NCI-H524 (cell line): ENCODE data around the gene ALPP.
A peak's percentile ranks its signal among the peaks of the same experiment; 100 is the strongest.
"Not testable (repeated sequence)": the region's sequence is repeated elsewhere in the genome, so short reads cannot be mapped to it uniquely, and the experiment has no call there.

Experiments
- DNase-seq, 2 experiments: peaks; one replicate each; lab custom pipeline; 2025; lab: John Stamatoyannopoulos, UW

Gene ALPP

DNA sequence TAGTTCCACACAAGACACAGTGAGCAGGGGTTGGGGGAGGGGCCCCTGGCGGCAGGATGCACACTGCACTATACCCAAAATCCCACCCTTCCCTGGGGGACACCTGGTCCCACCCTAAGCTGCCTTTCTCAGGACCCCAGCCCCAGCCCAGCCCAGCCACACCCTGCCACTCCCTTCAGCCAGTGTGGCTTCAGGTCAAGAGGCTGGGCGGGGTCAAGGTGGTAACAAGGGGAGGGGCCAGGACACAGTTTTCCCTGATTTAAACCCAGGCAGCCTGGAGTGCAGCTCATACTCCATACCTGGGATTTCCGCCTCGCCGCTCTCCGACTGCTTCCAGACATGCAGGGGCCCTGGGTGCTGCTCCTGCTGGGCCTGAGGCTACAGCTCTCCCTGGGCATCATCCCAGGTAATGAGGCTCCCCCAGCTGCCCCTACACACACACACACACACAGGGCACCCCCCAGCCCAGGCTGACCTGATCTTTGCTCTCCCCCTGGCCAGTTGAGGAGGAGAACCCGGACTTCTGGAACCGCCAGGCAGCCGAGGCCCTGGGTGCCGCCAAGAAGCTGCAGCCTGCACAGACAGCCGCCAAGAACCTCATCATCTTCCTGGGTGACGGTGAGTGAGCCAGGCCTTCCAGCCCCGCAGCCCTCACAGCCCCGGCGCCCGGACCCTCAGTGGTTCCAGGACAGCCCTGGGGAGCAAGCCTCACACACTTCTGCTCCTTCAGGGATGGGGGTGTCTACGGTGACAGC, 28.2 kb downstream of the ALPP start, which contains the start of gene ALPG:
Gene ALPG, plus strand, starts transcription at position 289 of the 755 bp plus-strand sequence. Its CDS starts 51 bp downstream, at position 340.
- no peak for DNase-seq

DNA sequence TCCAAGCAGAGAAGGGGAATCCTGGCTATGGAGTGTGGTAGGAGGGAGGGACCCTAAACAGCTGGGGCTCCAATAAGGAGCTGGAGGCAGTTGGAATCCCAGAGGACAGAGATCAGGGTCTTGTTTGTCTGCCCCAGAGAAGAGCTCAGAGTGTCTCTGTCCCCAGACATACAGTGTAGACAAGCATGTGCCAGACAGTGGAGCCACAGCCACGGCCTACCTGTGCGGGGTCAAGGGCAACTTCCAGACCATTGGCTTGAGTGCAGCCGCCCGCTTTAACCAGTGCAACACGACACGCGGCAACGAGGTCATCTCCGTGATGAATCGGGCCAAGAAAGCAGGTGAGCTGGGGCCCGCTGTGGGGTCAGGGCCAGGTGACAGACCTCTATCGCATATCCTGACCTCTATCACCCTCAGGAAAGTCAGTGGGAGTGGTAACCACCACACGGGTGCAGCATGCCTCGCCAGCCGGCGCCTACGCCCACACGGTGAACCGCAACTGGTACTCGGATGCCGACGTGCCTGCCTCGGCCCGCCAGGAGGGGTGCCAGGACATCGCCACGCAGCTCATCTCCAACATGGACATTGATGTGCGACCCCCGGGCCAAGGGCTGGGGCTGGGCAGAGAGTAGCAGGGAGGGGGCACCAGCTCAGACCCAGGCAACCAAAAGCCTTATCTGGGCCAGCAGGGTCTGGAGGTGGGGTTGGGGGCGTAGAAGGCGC, 29.0 kb downstream of the ALPP start:
- not testable (repeated sequence) for DNase-seq

DNA sequence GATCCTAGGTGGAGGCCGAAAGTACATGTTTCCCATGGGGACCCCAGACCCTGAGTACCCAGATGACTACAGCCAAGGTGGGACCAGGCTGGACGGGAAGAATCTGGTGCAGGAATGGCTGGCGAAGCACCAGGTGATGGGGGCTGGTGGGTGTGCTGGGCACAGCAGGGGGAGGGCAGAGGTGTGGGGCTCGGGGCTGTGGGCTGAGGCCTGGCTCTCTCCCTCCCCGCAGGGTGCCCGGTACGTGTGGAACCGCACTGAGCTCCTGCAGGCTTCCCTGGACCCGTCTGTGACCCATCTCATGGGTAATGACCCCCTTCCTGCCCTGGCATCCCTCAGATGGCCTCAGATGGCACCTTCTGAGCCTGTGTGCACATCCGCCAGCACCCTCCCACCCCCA, 29.7 kb downstream of the ALPP start:
- DNase-seq: not testable (repeated sequence)

DNA sequence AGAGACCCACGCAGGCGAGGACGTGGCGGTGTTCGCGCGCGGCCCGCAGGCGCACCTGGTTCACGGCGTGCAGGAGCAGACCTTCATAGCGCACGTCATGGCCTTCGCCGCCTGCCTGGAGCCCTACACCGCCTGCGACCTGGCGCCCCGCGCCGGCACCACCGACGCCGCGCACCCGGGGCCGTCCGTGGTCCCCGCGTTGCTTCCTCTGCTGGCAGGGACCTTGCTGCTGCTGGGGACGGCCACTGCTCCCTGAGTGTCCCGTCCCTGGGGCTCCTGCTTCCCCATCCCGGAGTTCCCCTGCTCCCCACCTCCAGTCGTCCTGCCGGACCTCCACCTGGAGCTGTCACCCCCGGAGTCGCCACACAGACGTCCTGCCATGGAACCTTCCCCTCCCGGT, 31.1 kb downstream of the ALPP start:
- DNase-seq: not testable (repeated sequence)

DNA sequence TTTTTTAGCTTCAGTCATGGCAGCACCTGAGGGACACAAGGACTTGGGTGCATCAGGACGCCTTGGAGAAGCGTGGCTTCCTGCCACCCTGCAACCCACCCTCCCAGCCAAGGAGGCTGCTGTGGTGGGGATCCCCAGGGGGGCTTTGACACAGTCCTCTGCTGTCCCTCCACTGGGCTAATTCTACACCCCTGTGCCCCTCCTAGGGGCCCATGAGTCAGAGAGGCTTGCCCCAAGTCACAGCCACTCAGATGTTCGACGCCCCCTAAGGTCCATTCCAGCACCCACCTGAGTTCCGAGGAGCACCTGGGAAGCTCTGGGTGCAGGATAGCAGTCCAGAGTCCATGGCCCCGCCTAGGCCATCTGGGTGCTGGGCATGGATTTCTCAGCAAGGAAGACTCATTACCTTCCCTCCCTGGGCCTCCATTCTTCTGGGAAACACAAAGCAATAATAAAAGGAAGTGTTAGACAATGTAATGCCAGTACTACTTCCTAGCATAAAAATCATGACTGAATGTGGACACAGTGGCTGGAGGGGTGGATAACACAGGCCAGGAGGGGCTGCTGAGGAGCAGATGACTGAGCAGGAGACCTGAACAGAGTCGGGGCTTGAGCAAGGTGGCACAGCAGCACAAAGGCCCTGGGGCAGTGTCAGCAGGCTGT, 31.8 kb downstream of the ALPP start:
- DNase-seq: no peak

DNA sequence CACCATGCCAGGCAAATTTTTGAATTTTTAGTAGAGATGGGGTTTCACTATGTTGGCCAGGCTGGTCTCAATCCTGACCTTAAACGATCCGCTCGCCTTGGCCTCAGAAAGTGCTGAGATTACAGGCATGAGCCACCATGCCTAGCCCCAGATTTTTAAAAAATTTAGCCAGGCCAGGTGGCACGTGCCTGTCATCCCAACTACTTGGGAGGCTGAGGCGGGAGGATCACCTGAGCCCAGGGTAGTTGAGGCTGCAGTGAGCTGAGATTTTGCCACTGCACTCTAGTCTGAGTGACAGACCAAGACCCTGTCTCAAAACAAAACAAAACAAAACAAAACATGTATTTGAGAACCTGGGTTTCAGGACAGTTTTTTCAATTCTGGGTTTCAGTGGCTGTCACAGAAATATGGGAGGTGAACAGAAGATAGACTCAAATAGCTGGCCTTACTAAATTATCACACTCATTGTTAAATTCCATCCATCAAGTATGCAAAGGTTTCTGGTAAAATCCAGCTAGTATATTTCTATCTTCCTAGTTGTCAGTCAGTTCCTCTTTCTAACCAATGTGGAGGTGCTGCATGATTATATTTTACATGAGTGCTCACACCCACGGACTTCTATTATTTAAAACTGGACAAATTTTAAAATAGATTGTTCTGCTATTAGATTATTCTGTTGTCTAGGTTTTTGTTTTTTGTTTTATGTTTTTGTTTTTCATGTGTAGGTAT, 33.5 kb downstream of the ALPP start:
- no peak for DNase-seq

DNA sequence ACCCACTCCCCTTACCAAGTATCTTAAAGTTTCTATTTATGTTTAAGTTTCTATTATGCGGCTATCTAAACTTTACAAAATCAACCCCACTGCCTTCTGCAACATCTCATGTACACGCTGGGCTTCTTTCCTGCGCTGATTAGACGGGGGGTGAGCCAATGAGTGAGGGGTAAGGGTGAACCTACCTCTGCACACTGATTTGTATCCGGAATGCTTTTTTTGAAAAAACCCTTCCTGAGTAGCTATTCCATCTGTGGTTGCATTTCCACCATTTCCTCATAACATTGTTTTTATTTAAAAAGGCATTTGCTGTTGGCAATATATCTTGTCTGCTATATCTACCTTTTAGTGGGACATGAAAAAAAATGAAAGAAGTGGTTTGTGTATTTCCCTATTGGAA, 34.4 kb downstream of the ALPP start:
- no peak for DNase-seq

DNA sequence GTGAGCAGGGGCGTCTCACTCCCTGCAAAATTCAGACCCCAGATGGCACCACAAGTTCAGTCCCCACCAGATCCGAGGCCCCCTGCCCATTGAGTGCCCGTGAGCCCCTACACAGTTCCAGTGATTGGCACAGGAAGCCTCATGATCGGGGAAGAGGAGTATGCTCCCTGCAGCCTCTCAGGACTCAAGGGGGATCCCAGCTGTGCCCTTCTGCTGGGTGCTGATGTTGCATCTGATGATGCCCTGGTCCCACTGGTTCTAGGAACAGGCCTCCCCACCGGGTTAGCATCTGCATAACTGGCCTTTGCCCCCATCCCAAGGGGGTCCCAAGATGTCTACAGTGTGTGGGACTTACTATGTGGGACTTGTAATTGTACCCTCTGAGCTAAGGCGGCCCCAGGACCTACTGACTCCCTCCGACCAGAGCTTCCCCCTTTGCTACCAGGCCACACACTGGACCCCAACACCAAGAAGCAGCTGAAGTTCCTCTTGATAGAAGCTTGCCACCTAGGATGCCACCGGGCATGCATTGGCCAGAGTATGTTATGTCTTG, 36.7 kb downstream of the ALPP start:
- DNase-seq: no peak

DNA sequence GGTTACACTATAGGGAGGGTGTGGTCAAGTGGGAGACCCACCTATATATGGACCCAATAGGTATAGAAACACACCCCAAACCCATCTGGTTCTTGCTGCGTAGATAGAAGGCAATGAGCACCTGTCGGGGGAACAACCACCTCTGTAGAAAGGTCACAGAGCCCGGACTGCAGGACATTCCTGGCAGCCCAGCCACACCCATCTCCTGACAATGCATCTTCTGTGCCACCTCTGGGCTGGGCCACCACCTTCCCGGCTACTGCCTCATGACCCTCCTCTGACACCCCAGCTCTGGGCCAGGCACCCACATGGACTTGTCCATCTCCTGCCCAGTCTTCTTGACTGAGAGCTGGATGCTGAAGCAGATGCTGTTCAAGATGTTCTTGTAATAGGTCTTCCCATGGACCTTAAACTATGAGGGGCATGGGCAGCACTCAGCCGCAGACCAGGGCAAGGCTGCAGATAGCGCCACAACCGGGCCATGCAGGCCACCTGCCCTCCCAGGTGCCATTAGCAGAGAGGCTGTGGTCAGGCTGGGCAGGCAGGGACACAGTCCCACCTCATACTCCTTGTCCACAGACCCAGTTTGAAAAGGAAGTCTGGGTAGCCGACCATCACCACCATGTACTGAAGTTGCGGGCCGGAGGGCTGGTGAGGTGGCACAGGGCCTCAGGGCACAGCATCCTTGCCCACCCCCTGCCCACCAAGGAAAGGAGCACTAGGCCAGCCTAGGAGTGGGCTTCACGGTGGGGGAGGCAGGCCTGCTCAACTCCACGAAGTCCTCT, 37.4 kb downstream of the ALPP start:
- DNase-seq: no peak

DNA sequence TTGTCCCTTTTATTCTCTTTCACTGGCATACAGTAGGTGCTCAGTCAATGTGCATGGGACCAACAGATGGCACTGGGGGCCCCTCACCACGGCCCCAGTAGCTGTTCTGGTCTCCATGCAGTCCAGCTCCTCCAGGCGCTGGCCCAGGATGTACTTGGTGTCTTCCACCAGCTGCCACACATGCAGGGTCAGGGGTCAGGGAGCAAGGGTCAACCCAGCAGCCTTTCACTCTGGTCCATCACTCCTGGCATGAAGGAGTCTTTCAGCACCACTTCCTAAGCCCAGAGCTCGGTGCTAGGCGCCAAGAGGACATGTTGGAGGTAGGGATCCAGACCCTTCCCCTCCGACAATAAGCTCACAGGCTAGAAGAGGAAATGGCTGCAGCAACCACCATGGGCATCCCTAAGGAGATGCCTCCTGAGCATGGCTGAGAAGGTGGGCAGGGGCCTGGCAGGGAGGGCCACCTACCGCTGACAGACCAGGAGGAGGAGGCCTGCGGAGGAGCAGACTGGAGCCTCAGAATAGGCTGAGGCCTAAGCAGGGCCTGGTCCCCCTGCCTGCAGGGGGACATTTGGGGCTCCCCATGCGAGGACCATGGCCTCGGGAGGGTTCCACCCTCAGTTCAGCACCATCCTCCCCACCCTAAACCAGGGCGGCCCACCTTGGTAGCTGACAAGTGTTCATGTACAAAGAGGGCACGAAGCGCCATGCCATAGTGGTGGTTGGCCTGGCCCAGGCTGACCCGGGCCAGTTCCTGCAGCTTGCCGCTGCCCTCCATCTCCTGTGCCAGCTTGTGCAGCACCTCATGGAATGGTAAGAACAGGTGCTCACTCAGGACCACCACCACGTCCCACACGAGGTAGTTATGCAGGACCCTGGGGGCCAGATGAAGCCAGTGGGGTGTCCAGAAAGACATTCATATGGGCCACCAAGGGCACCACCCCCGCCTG, 38.2 kb downstream of the ALPP start:
- no peak for DNase-seq

DNA sequence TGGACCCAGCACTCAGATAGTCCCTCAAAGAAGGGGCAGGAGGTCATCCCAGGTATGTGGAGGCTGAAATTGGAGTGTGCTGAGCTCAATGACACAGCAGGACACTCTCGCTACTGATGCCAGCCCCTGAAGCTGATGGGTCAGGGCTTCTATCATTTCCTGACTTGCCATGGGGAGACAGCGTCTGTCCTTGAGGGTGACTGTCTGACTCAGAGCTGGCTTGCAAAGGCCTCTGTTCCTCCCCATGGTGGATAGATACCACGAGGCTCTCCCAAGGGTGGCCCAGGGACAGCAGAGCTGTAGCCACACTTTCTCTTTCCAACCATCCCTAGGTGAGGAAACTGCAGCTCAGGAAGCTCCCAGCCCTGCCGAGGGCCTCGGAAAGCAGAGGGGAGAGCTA, 38.9 kb downstream of the ALPP start:
- DNase-seq: no peak

DNA sequence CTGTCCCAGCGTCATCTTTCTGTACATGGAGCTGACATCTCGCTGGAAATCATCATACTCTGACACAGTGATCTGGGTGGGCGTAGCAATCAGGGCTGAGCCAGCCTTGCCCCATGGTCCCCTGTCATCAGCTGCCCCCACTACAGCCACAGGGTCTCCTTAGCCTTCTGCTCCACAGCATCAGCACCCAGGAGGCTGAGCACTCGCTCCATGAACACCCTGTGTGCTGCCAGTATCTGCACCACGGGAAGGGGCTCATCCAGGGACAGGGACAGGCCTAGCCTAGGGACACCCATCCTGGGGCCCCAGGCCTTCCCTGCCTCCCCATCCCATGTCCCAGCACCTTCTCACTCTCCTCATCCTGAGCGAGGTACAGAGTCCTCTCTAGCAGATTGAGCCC, 39.5 kb downstream of the ALPP start:
- no peak for DNase-seq

DNA sequence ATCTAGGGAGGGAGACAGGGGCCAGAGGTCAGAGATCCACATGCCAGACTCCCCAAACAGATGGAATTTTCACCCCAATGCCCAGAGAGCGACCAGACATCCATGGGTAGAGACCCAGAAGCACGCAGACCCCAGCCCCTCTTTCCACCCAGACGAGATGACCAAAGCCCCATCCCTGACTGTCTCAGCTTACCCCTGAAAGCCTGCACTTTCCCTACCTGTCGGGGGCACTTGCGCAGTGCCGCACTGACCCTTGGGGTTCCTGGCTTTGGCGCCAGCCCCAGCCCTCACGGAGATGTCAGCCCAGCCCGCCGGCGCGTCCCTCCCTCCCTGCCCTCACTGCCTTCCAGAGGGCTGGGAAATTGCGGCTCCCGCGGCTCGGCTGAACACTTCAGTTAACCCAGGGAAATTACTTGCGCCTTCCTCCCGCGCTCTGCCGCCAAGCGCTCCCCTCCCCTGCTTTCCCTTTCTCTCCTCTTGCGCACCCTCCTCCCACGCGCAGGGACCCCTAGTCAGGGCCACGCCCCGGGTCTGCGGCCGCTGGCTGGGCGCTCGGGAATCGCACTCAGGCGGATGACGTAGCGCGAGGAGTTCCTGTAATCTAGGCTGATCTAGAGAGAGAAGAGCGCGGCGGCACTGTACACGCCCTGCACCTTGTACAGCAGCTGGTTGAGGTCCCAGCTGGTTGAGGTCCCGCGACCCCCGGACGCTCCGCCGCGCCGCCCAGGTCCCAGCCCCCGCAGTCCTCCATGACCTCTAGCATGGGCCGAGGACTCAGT, 40.1 kb downstream of the ALPP start:
- peak in 1 of 2 experiments; percentile 34 for DNase-seq

DNA sequence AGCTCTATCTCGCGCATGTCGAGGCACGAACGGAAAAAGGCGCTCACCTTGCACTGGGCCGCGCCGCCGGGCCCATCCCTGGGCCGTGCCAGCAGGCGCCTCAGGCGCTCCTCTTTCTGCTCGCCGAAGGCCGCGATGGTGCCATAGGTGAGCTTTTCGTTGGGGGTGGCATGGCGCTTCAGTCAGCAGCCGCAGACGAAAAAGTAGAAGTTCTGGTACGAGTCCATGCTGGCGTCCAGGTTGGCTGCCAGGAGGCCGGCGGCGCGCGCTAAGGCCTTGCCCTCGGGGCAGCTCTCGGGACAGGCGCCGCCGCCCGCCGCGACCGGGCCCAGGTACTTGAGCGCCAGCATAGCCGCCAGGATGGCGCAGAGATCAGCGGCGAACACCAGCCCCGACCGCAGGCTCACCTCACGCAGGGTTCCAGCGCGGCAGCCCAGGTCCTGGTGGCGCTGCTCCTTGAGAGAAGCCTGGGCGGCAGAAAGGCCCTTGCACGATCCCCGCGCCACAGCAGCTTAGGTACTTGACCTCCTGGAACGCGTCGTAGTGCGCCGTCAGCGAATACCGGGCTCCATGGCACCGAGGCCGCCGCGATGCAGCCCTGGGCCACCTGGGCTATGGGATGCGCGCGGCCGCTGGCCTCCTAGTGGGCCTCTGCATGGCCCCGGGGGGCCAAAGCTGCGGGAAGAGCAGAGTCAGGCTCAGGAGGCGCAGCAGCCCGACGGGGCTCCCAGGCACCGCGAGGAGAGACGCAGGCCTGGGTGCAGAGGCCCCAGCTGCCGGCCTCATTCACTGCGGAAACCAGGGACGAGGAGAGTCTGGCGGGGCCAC, 40.9 kb downstream of the ALPP start:
- peak in 1 of 2 experiments; percentile 20 for DNase-seq

DNA sequence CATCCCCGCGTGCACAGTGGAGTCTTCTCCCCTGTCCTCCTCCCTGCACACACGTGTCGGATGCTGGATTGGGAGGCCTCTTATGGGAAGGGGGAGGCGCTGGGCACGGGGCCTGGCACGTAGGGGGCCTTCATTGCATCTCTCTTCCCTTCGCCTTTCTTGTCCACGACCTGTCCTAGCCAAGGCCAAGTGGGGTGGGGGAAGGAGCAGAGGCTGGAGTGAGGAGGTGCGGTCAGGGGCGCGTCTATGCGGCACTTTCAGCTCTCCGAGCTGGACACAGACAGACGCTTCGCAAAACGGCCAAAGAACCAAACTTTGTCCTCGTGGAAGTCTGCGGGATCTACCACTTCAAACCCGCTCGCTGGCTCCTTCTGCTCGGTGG, 41.5 kb downstream of the ALPP start:
- DNase-seq: no peak

DNA sequence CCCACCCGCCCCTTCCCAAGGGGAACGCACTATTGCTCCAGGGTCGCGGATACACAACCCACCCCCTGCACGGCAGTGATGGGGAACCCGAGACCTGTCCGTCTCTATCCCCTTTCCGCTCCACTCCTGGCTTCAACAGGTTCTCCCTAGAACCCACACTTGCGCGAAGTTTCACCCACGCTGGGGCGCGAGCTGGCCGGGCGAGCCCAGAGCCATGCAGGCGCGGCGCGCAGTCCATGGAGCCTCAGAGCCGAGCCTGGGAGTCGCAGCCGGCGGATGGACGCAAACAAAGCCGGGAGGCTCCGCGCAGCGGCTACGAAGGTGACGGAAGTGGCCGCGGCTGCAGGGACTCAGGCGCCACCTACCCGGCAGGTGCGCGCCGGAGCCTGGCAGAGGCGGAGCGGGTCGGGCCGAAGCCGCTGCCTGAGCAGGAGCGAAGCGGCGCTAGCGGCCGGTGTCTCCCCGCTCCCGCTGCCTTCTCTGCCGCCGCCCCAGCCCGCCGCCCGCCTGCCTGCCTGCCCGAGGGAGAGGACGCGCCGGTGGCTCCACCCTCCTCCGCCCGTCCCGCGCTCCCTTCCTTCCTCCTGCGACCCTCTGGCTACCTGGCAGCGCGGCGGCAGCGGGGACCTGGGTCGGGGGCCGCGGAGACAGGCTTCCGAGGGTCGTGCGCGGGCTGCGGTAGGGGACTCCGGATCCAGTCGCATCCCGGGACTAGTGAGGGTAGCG, 42.1 kb downstream of the ALPP start:
- peak in 1 of 2 experiments; percentile 15 for DNase-seq

DNA sequence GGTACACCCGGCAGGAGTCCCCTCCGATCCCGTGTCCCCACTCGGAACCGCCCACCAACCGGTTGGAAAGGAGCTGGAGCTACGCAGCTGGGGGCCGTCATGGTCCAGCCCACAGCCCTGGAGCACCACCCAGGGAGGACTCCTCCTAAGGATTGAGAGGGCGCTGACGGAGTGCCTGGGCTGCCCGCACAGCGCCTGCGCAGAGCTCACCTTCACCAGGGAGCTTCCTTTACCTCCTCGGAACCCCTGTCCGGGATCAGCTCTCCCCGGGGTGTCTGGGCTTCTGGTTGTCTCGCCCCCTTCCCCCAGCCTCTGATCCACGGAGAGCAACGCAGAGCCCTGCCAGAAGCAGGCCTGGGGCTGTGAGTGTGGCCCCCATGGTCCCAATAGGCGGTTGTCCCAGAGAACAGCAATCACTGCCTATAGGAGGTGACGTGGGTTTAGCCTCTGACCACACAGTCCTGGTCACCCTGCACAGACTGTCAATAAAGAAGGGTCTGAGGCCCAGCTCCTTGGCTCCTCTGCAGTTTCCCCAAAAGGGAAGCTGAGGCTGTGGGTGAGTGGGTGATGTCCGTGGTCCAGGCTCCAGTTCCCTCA, 42.7 kb downstream of the ALPP start:
- DNase-seq: no peak
